Right renal cortex interstitium (tissue), 3 donors: Measurements from ENCODE around the gene ALS2. TPM values are rescaled to one million over a fixed set of nuclear protein-coding genes. Genes with fewer than 3 reads are reported as not detected.
A peak's percentile ranks its signal among the peaks of the same experiment; 100 is the strongest.
"Not testable (repeated sequence)": the region's sequence is repeated elsewhere in the genome, so short reads cannot be mapped to it uniquely, and the experiment has no call there.

Source experiments
- DNase-seq, 3 donors: peaks; one replicate each; pipeline ENCODE4 v3.0.0-alpha.2; 2013; ENCODE audit warnings: low read depth in 3 of 3, low spot score in 2 of 3
- polyA plus RNA-seq, 3 donors: library from polyadenylated mRNA; unstranded; fragments of 120-200 nt; gene quantifications; one replicate each; pipeline ENCODE4 v1.2.1, GENCODE V29; 2013; ENCODE audit not compliant: insufficient read length in 3 of 3

ALS2 gene
- polyA plus RNA-seq, 3 donors: 28.2 to 32.0 (median 29.6) TPM

- no peak for DNase-seq
Observed at GRCh38 chr2:201795607-201796477, 15.1 kb upstream of the ALS2 start.

GRCh38 chr2:201794294-201794693 lies 13.6 kb upstream of the ALS2 start:
- no peak for DNase-seq

GRCh38 chr2:201793631-201794030 lies 12.9 kb upstream of the ALS2 start:
- no peak for DNase-seq

GRCh38 chr2:201790989-201791388 lies 10.3 kb upstream of the ALS2 start:
- no peak for DNase-seq

- no peak for DNase-seq
Observed at GRCh38 chr2:201790291-201790690, 9.6 kb upstream of the ALS2 start.

- no peak for DNase-seq
Observed at GRCh38 chr2:201789395-201789794, 8.7 kb upstream of the ALS2 start.

GRCh38 chr2:201788371-201788770 lies 7.6 kb upstream of the ALS2 start:
- no peak for DNase-seq

- DNase-seq: no peak
Observed at GRCh38 chr2:201786471-201786870, 5.7 kb upstream of the ALS2 start.

- no peak for DNase-seq
Observed at GRCh38 chr2:201785135-201785534, 4.4 kb upstream of the ALS2 start.

- no peak for DNase-seq
Observed at GRCh38 chr2:201784563-201784962, 3.8 kb upstream of the ALS2 start.

GRCh38 chr2:201781557-201782051 lies 871 bp upstream of the ALS2 start:
- peak in 2 of 3 donors; percentile 27 to 41 for DNase-seq

- DNase-seq: peak in 2 of 3 donors; percentile 14 to 23
Observed at GRCh38 chr2:201779901-201780673, 646 bp downstream of the ALS2 start.

GRCh38 chr2:201777869-201778268 lies 2.9 kb downstream of the ALS2 start:
- no peak for DNase-seq

GRCh38 chr2:201777043-201777442 lies 3.7 kb downstream of the ALS2 start:
- DNase-seq: no peak

GRCh38 chr2:201775326-201775725 lies 5.4 kb downstream of the ALS2 start:
- no peak for DNase-seq

- no peak for DNase-seq
Observed at GRCh38 chr2:201774546-201774945, 6.2 kb downstream of the ALS2 start.

- no peak for DNase-seq
Observed at GRCh38 chr2:201773990-201774389, 6.7 kb downstream of the ALS2 start.

- DNase-seq: no peak
Observed at GRCh38 chr2:201769666-201770373, 10.9 kb downstream of the ALS2 start.

- no peak for DNase-seq
Observed at GRCh38 chr2:201768918-201769317, 11.8 kb downstream of the ALS2 start.

GRCh38 chr2:201765799-201766198 lies 14.9 kb downstream of the ALS2 start:
- DNase-seq: no peak

GRCh38 chr2:201764469-201764868 lies 16.3 kb downstream of the ALS2 start:
- DNase-seq: not testable (repeated sequence)
